NCI-H345 treated with DMSO at 0.1 percent for 48 hours (cell line): ENCODE results near the gene CNGB1.
"Not testable (repeated sequence)": the region's sequence is repeated elsewhere in the genome, so short reads cannot be mapped to it uniquely, and the experiment has no call there.

ENCODE experiments used
- DNase-seq: peaks from one replicate; lab custom pipeline; 2025; ENCODE audit not compliant: unreplicated experiment; lab: John Stamatoyannopoulos, UW

CNGB1 gene

GRCh38 chr16:57866529-57866918, 104.4 kb downstream of the CNGB1 start:
- DNase-seq: no peak

- DNase-seq: no peak
Measured at GRCh38 chr16:57865746-57866528, 105.0 kb downstream of the CNGB1 start.

GRCh38 chr16:57863434-57864160, 107.3 kb downstream of the CNGB1 start:
- DNase-seq: no peak

- no peak for DNase-seq
Measured at GRCh38 chr16:57862698-57863433, 108.1 kb downstream of the CNGB1 start.

- no peak for DNase-seq
Measured at GRCh38 chr16:57859331-57859730, 111.6 kb downstream of the CNGB1 start.

GRCh38 chr16:57858635-57859034, 112.3 kb downstream of the CNGB1 start:
- no peak for DNase-seq

GRCh38 chr16:57857991-57858390, 112.9 kb downstream of the CNGB1 start:
- DNase-seq: not testable (repeated sequence)

- DNase-seq: no peak
Measured at GRCh38 chr16:57855188-57855587, 115.7 kb downstream of the CNGB1 start.

GRCh38 chr16:57852189-57852588, 118.7 kb downstream of the CNGB1 start:
- DNase-seq: no peak

- DNase-seq: no peak
Measured at GRCh38 chr16:57848181-57848580, 122.7 kb downstream of the CNGB1 start.

- not testable (repeated sequence) for DNase-seq
Measured at GRCh38 chr16:57846931-57847330, 124.0 kb downstream of the CNGB1 start.

- DNase-seq: no peak
Measured at GRCh38 chr16:57846078-57846697, 124.7 kb downstream of the CNGB1 start.

GRCh38 chr16:57845115-57845514, 125.8 kb downstream of the CNGB1 start:
- no peak for DNase-seq

- no peak for DNase-seq
Measured at GRCh38 chr16:57844416-57845030, 126.4 kb downstream of the CNGB1 start.

GRCh38 chr16:57843400-57843799, 127.5 kb downstream of the CNGB1 start:
- no peak for DNase-seq

- DNase-seq: no peak
Measured at GRCh38 chr16:57842601-57843000, 128.3 kb downstream of the CNGB1 start.

- no peak for DNase-seq
Measured at GRCh38 chr16:57840833-57841232, 130.1 kb downstream of the CNGB1 start.

GRCh38 chr16:57838161-57838560, 132.8 kb downstream of the CNGB1 start:
- no peak for DNase-seq

GRCh38 chr16:57837305-57838125, 133.4 kb downstream of the CNGB1 start:
- DNase-seq: no peak

- DNase-seq: not testable (repeated sequence)
Measured at GRCh38 chr16:57835439-57835838, 135.5 kb downstream of the CNGB1 start.
